ENCODE data around the gene MTHFD2. TPM values are rescaled to one million over a fixed set of nuclear protein-coding genes. Genes with fewer than 3 reads are reported as not detected.

Gene MTHFD2
- 24.2 and 24.6 TPM in 2 replicates for total RNA-seq

GRCh38 chr2:74198461-74199274, at the start of gene MTHFD2:
Gene MTHFD2 (plus strand): TSS chr2:74198615. CDS start chr2:74198642, 27 bp downstream.

GRCh38 chr2:74178211-74179062, 20.0 kb upstream of the MTHFD2 start, which contains the start of gene MOB1A:
Gene MOB1A (minus strand): TSS chr2:74178879. CDS start chr2:74178674, 205 bp downstream.

Other genes with a start within 250 kb of the MTHFD2 start
- gene TET3, start 213.7 kb upstream of the MTHFD2 start, total RNA-seq, result 4.4 and 5.2 TPM in 2 replicates
- gene BOLA3, start 50.7 kb upstream of the MTHFD2 start, total RNA-seq, result 10.8 and 11.1 TPM in 2 replicates
- gene MOB1A, start 19.7 kb upstream of the MTHFD2 start, total RNA-seq, result 96.7 and 105 TPM in 2 replicates
- 0.09 and 0.11 TPM in 2 replicates for gene SLC4A5, start 144.8 kb downstream of the MTHFD2 start, total RNA-seq
- 126 and 136 TPM in 2 replicates for gene DCTN1, start 181.7 kb downstream of the MTHFD2 start, total RNA-seq
- under 0.01 TPM in 1 of 2 replicates, not detected in the other for gene C2orf81, start 223.0 kb downstream of the MTHFD2 start, total RNA-seq
- gene WDR54, start 223.1 kb downstream of the MTHFD2 start, total RNA-seq, result 30.2 and 34.0 TPM in 2 replicates
- 17.7 and 20.2 TPM in 2 replicates for gene RTKN, start 243.3 kb downstream of the MTHFD2 start, total RNA-seq

All from dermis lymphatic vessel endothelial cell (primary cell).